Sciatic nerve (tissue), 2 donors: ENCODE data around the gene LDLRAD4. TPM values are rescaled to one million over a fixed set of nuclear protein-coding genes. Genes with fewer than 3 reads are reported as not detected.
"Not testable (repeated sequence)": the region's sequence is repeated elsewhere in the genome, so short reads cannot be mapped to it uniquely, and the experiment has no call there.

Experiments
- ATAC-seq: fragments of 200-7000 bp; cut with Tn5 transposase; one replicate; pipeline ENCODE4 v1.9.1; 2020; ENCODE audit warnings: mild to moderate bottlenecking, moderate library complexity
- DNase-seq: peaks from one replicate; pipeline ENCODE4 v3.0.0-alpha.2; 2020; ENCODE audit warnings: low spot score
- intact Hi-C: fragments of 100-400 bp; cut with DNase I; formaldehyde crosslinking; loops from one replicate; pipeline ENCODE4 v1.14.2; 2022
- microRNA-seq: library from miRNA; unstranded; fragments of <30 nt; microRNA quantifications from one replicate; pipeline ENCODE4 v1.2.0, GENCODE V29; 2020
- total RNA-seq: library from RNA; stranded (reverse); fragmentation: NEBNext Ultra II Directional; extraction: Animal tissue kit (Norgen Biotek cat#: 25700); gene quantifications from one replicate; pipeline ENCODE4 v1.2.1, GENCODE V29; 2021
- donor health status: DM: no; HTN: no; CAD: no.
- donor health status: DM: no; HTN: no; CAD: no.

LDLRAD4 gene
- total RNA-seq, 1 donor from 2014 or later = 27.1 TPM

- DNase-seq (no peak), ATAC-seq (no peak)
- intact Hi-C loops = no loop called here
Observed at GRCh38 chr18:13688191-13689136, 469.9 kb downstream of the LDLRAD4 start.

- intact Hi-C loops, DNase-seq, ATAC-seq: not testable (repeated sequence)
Observed at GRCh38 chr18:13690060-13690459, 471.5 kb downstream of the LDLRAD4 start.

GRCh38 chr18:13695337-13695736, 476.8 kb downstream of the LDLRAD4 start:
- ATAC-seq, intact Hi-C loops, DNase-seq: not testable (repeated sequence)

- no peak for ATAC-seq
- intact Hi-C loops = no loop called here
- DNase-seq = no peak
Observed at GRCh38 chr18:13696961-13697360, 478.4 kb downstream of the LDLRAD4 start.

GRCh38 chr18:13700153-13700552, 481.6 kb downstream of the LDLRAD4 start:
- DNase-seq (no peak), ATAC-seq (no peak)
- intact Hi-C loops = no loop called here

Small RNA genes lying within 50 kb of the gene (microRNA-seq; reads per million reads assigned to microRNA genes)
- gene MIR4526 (not detected), gene MIR5190 (not detected)

Other genes starting within 250 kb of the LDLRAD4 start
- gene CEP192, start 227.4 kb upstream of the LDLRAD4 start, total RNA-seq = 37.8 TPM